Dendritic cell treated with granulocyte-macrophage colony-stimulating factor and Interleukin-4, amounts not matched to agents 40 ng/mL and 50 ng/mL, for 4 days (primary cell): ENCODE results near the gene CYGB.

Experiments used
- H3K27ac Mint-ChIP-seq: one replicate; pipeline ENCODE4 v1.8.0; 2022; ENCODE audit warnings: mild to moderate bottlenecking, mixed read lengths
- H3K27me3 Mint-ChIP-seq: one replicate; pipeline ENCODE4 v1.8.0; 2022; ENCODE audit warnings: mild to moderate bottlenecking, mixed read lengths
- H3K36me3 Mint-ChIP-seq: one replicate; pipeline ENCODE4 v1.8.0; 2022; ENCODE audit warnings: low read depth, mixed read lengths
- H3K4me1 Mint-ChIP-seq: one replicate; pipeline ENCODE4 v1.8.0; 2022; ENCODE audit warnings: low read depth, mixed read lengths
- H3K4me3 Mint-ChIP-seq: one replicate; pipeline ENCODE4 v1.8.0; 2022; ENCODE audit warnings: mild to moderate bottlenecking, moderate library complexity, mixed read lengths
- H3K9me3 Mint-ChIP-seq: one replicate; pipeline ENCODE4 v1.8.0; 2022; ENCODE audit warnings: mixed read lengths
- intact Hi-C: fragments of 100-400 bp; cut with micrococcal nuclease; formaldehyde crosslinking; loops from one replicate; pipeline ENCODE4 v1.15.0; 2022

CYGB gene

DNA sequence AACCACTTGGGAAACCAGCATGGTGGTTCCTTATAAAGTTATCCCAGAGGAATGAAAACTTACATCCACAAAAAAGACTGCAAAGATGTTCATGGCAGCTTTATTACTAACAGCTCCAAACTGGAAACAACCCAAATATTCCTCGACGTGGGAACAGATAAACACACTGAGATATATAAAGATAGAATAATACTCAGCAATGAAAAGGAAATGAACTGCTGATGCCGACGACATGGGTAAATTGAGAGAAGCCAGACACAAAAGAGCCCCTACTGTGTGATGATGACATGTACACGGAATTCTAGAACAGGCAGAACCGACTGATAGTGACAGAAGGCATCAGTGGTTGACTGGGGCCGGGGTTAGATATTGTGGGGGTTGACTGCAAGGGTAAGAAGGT, 12.0 kb upstream of the CYGB start:
- Mint-ChIP-seq H3K4me3 (no peak overlapping the region), H3K27me3 (peaks cover 17% of the 10 kb centered on the region), H3K4me1 (peaks cover 12% of the 10 kb centered on the region), H3K9me3 (no peaks in the 10 kb centered on the region), H3K36me3 (no peaks in the 10 kb centered on the region), H3K27ac (no peak overlapping the region)
- intact Hi-C loops = no loop called here

DNA sequence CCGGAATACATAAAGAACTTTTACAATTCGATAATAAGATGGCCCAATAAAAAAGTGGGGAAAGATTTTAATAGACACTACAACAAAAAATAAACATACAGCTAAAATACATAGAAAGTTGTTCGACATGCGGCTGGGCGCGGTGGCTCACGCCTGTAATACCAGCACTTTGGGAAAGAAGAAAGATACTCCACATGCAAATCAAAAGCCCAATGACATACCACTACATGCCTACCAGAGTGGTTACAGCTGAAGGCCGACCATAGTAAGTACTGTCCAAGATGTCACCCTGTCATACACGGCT, 11.7 kb upstream of the CYGB start:
- Mint-ChIP-seq H3K27ac (no peak overlapping the region), H3K4me1 (peaks cover 15% of the 10 kb centered on the region), H3K27me3 (peaks cover 21% of the 10 kb centered on the region), H3K9me3 (no peaks in the 10 kb centered on the region), H3K4me3 (no peak overlapping the region), H3K36me3 (no peaks in the 10 kb centered on the region)
- intact Hi-C loops = no loop called here

DNA sequence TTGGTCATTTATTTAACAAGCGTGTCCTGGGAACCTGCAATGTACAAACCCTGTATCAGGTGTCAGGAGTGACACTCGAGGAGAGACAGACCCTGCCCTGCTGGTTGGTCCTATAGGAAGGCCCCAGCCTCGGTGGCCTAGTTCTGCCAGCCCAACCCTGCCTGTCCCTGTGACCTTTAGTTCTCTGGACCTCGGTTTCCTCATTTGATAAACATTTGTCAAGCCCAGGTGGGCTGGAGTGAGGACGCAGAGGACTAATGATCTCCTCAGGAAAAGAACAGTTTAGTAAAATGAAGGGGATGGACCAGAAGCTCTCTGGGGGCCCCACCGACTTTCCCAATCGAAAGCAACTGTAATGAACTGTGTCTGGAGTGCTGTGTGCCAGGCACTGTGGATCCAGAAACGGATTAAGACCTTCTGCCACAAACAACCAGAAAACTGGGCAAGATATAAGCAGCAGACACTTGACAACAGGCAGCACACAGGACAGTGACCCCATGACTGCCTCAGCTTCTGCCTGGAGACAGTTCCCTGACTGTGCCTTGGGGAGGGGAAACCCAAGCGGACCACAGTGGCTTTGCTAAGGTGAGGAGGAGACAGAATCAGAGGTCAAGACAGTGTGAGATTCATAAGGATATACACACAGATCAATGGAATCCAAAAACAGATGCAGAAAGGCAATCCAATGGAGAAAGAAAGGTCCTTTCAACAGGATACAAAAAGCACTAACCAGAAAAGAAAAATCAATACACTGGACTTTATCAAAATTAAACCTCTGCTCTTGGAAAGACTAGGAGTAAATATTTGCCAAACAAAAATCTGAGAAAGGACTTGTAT, 11.1 kb upstream of the CYGB start:
- Mint-ChIP-seq H3K27ac (no peak overlapping the region), H3K4me1 (peaks cover 20% of the 10 kb centered on the region)

DNA sequence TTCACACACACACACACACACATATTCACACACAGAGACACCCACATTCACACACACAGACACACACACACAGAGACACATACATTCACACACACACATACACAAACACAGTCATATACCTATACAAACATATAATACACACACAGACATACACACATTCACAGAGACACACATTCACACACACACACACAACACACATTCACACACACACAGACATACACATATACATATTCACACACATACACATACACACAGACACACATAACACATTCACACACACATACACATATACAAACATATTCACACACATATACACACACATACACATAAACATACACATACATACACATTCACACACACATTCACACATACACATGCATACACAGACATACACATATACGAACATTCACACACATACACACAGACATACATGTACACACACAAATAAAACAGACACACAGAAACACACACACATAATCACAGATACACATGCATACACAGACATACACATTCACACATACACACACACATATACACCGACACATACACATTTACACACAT, 10.2 kb upstream of the CYGB start:
- Mint-ChIP-seq H3K4me3 (no peak overlapping the region), H3K36me3 (no peaks in the 10 kb centered on the region), H3K27me3 (peaks cover 34% of the 10 kb centered on the region), H3K9me3 (no peaks in the 10 kb centered on the region), H3K27ac (no peak overlapping the region), H3K4me1 (peaks cover 20% of the 10 kb centered on the region)
- intact Hi-C loops = loop anchor here (1.0 kb wide), 1 partner anchor 24 kb away; no protein-coding TSS in a partner anchor

More for the DNA sequence above, 11.1 kb upstream of the CYGB start:
- Mint-ChIP-seq H3K4me3 (no peak overlapping the region), H3K36me3 (no peaks in the 10 kb centered on the region), H3K9me3 (no peaks in the 10 kb centered on the region), H3K27me3 (peaks cover 26% of the 10 kb centered on the region)
- intact Hi-C loops = no loop called here

DNA sequence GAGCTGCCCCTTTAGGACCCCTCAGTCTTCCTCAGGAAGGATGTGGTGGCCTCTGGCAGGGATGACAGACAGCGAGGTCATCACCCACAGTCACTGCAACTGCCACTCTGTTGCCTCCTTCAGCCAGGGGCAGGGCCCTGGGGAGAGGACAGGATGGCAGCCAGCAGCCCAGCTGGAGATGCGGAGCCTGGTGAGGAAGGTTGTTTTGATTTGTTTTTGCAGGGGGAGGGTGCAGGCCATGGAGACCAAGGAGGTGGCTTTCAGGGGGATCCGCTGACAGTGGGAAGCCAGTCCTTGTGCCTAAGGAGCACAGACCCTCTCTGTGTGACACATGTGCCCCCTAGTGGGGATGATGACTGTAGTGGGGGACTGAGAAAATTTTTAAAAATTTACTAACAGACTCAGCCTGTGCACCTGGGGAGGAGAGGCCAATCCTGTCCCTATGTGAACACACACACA, 9.7 kb upstream of the CYGB start:
- intact Hi-C loops = loop anchor here (1.0 kb wide), 1 partner anchor 24 kb away; no protein-coding TSS in a partner anchor
- H3K27ac Mint-ChIP-seq = no peak overlapping the region

DNA sequence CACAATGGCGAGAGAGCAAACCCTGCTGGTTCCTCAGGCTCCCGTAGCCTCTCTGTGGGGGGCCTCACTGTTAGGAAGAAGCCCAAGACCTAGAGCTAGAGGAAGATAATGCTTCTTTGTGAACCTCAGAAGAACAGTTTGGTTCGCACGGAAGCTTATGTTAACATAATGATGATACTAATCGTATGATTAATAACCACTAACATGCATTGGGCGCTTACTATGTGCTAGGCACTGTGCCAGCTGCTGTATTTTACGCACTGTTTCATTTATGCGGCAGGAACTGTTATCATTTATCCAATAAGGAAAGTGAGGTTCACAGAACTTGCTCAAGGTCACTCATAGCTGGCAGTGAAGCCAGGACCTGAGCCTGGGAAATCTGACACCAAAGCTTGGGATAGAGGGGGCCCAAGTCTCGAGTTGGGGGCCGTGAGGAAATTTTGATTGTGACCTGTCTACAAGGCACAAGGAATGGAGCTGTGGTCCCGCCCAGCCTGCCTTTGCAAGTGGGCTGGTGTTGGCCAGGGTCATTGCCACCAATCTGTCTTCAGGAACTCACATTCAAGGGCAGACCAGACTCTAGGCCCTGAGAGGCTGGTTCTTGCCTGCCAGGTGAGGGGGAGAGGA, 9.2 kb upstream of the CYGB start:
- peaks cover 43% of the 10 kb centered on the region for H3K27me3 Mint-ChIP-seq
- no peaks in the 10 kb centered on the region for H3K36me3 Mint-ChIP-seq
- intact Hi-C loops = loop anchor here (1.0 kb wide), 1 partner anchor 23 kb away; no protein-coding TSS in a partner anchor
- H3K9me3 Mint-ChIP-seq = no peaks in the 10 kb centered on the region
- H3K27ac Mint-ChIP-seq = no peak overlapping the region
- H3K4me1 Mint-ChIP-seq = peaks cover 20% of the 10 kb centered on the region
- no peak overlapping the region for H3K4me3 Mint-ChIP-seq

More for the DNA sequence above, 9.7 kb upstream of the CYGB start:
- Mint-ChIP-seq H3K4me3 (no peak overlapping the region), H3K4me1 (peaks cover 20% of the 10 kb centered on the region), H3K9me3 (no peaks in the 10 kb centered on the region), H3K27me3 (peaks cover 39% of the 10 kb centered on the region), H3K36me3 (no peaks in the 10 kb centered on the region)

DNA sequence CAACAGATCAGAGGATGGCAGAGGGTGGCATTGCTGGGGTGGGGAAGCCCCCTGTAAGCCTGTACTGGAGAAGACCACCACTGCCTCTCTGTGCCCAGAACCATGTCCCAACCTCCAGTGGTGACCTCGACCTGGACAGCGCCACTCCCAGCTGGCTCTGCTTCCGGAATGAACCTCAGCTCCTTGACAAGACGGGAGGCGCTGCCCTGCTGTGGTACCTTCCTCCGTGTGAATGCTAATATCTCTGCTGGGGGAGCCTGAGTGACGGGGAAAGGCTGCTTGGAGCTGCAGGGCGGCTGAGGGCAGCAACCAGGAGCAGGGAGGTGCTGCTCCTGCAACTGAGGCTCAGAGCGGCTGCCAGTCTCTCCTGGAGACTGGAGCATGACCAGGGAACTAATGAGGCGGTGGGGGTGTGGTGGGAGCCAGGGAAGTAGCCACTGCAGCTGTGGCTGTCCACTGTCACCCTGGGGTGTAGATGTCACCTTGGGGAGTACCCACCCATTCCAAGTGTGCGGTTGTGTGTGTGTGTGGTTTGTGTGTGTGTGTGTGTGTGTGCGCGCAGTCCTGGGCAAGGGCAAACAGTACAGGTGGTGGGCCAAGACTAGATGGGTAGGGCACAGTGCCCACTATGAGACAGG, 8.5 kb upstream of the CYGB start:
- H3K9me3 Mint-ChIP-seq = no peaks in the 10 kb centered on the region
- intact Hi-C loops = no loop called here
- H3K36me3 Mint-ChIP-seq = no peaks in the 10 kb centered on the region
- H3K4me1 Mint-ChIP-seq = peaks cover 19% of the 10 kb centered on the region
- H3K27me3 Mint-ChIP-seq = peaks cover 43% of the 10 kb centered on the region
- no peak overlapping the region for H3K4me3 Mint-ChIP-seq
- no peak overlapping the region for H3K27ac Mint-ChIP-seq

DNA sequence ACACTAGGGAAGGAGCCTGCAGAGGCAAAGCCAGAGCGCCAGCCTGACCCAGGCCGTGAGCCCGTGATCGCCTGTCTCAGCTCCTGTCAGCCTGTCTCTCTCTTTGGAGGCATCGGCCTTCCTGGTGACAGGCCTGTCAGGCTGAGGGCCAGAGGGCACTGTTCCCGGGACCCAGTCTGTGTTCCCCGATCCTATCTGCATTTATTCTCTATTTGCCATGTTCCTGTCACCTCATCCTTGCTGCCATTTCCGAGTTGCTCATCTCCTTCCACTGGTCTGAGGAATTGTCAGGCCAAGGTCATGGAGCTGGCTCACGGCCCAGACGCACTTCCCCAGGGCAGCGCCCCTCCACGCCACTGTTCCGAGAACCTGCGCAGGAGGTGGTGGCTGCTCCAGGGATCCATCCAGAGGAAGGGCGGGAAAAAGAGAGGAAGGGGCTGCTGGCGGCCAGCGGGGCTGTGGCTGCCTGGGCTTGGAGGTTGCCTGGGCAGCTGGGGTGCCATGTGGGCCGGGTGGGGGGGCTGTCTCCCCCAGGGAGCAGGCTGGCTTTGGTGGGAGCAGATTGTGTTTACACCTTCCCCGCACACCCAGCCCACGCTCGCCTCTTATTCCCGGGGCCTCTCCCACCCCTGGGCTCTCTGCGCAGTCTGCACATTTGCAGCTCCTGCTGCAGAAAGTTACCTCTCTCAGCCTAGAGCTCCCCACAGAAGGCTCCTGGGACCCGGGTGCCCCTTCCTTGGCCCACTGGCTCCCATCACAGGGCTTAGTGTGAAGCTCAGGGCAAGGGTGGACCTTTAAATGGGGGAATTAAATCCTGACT, 7.2 kb upstream of the CYGB start:
- intact Hi-C loops = no loop called here
- H3K36me3 Mint-ChIP-seq = no peaks in the 10 kb centered on the region
- H3K27ac Mint-ChIP-seq = no peak overlapping the region

DNA sequence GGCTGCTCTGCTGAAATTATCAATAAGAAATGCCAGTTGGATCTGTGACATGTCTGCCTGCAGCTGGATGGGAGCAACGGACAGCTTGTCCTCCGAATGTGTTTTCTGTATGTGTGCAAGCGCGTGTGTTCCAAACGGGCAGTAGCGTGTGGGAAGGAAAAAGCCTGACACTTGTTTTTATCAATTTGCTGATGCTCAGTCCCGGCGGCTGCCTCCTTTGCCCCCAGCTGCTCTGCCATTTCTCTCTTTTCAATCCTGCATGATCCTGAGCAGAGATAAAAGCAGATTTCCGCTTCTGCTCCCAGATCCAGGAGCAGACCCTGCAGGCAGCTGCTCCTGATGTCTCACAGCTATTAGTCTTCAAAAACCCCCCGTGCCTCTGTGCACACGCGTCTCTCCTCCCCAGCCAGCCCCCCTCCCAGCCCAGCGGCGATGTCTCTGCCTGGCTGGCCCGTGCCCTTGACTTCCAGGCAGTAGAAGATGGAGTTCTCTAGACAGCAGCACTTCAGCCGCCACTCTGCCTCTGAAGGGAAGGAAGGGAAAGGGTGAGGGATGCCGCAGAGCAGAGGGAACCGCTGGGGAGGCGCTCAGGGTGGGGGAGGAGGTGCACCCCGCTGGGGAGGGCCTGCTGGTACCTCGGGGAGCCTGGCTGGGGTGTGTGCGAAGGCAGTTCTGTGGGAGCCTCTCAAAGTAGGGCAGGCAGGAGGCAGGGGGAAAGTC, 6.5 kb upstream of the CYGB start:
- Mint-ChIP-seq H3K4me1 (peaks cover 20% of the 10 kb centered on the region), H3K27me3 (peaks cover 61% of the 10 kb centered on the region), H3K27ac (no peak overlapping the region), H3K4me3 (no peak overlapping the region), H3K9me3 (no peaks in the 10 kb centered on the region), H3K36me3 (no peaks in the 10 kb centered on the region)
- intact Hi-C loops = no loop called here

More for the DNA sequence above, 7.2 kb upstream of the CYGB start:
- Mint-ChIP-seq H3K4me1 (peaks cover 20% of the 10 kb centered on the region), H3K4me3 (no peak overlapping the region), H3K27me3 (peaks cover 54% of the 10 kb centered on the region), H3K9me3 (no peaks in the 10 kb centered on the region)

DNA sequence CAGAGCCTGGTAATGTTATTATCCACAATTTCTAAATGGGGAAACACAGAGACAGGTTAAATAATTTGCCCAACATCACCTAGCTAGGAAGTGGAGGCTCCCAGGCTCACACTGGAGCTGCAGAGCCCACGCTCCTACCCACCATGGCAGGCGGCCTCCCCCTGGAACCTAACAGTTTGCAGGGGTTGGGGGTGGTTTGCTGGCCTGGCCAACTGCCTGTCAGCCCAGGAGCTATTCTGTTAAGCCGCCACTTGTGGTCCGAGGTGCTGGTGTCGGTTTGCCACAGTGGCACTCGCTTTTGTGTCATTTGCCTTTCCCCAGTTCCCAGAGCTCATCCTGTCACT, 5.9 kb upstream of the CYGB start:
- no peaks in the 10 kb centered on the region for H3K9me3 Mint-ChIP-seq
- peaks cover 67% of the 10 kb centered on the region for H3K27me3 Mint-ChIP-seq
- intact Hi-C loops = no loop called here
- H3K36me3 Mint-ChIP-seq = no peaks in the 10 kb centered on the region
- H3K4me1 Mint-ChIP-seq = peaks cover 20% of the 10 kb centered on the region
- no peak overlapping the region for H3K27ac Mint-ChIP-seq
- H3K4me3 Mint-ChIP-seq = no peak overlapping the region

DNA sequence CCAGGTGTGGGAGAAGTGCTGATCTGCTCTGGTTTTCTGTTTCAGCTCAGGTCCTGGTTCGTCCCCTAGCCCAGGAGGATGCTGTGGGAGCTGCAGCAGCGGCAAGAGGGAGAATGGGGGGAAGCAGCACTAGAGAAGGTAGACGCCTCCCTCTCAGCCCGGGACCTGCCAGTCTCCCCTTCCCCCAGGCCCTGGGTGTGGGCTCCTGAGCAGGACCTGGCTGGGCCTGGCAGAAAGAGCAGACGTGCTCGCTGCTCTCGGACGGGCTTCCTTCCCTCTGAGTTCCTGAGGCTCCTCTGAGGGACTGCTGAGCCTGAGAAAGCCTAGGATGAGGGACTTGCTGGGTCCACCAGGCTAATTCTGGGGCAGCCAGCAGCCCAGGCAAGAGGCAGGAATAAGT, 5.5 kb upstream of the CYGB start:
- Mint-ChIP-seq H3K4me1 (peaks cover 20% of the 10 kb centered on the region), H3K36me3 (no peaks in the 10 kb centered on the region), H3K4me3 (no peak overlapping the region), H3K27me3 (peaks cover 69% of the 10 kb centered on the region), H3K9me3 (no peaks in the 10 kb centered on the region), H3K27ac (no peak overlapping the region)
- intact Hi-C loops = no loop called here

DNA sequence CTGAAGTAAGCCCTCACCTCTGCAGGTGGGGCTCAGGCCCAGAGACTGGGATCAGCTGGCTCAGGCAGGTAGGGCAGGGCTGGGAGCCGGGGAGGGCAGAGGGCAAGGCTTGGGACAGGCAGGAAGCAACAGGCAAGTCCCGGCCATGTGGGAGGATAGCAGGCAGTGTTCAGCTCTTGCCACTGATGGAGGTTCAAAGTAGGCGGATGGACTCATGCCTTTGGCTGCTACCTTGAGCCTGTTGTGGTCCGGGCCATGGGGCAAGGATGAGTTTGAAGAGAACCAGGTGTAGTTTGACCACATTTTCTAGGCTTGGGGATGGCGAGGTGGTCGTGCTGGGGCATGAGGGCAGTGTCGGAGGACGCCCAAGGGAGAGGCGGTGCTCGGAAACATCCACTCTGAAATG, 5.1 kb upstream of the CYGB start:
- H3K27me3 Mint-ChIP-seq = peaks cover 71% of the 10 kb centered on the region
- peaks cover 20% of the 10 kb centered on the region for H3K4me1 Mint-ChIP-seq
- no peaks in the 10 kb centered on the region for H3K36me3 Mint-ChIP-seq
- H3K9me3 Mint-ChIP-seq = no peaks in the 10 kb centered on the region
- no peak overlapping the region for H3K4me3 Mint-ChIP-seq
- intact Hi-C loops = no loop called here
- no peak overlapping the region for H3K27ac Mint-ChIP-seq
